ENCODE measurements around the gene DYNLT1. TPM values are rescaled to one million over a fixed set of nuclear protein-coding genes. Genes with fewer than 3 reads are reported as not detected.

The DYNLT1 gene
- total and polyA plus RNA-seq, 10 of the 15 experiments (the other 5 are each of a cell fraction or from before 2014, with no cell fraction given): 33.6 to 298 (median 89.2) TPM

DNA sequence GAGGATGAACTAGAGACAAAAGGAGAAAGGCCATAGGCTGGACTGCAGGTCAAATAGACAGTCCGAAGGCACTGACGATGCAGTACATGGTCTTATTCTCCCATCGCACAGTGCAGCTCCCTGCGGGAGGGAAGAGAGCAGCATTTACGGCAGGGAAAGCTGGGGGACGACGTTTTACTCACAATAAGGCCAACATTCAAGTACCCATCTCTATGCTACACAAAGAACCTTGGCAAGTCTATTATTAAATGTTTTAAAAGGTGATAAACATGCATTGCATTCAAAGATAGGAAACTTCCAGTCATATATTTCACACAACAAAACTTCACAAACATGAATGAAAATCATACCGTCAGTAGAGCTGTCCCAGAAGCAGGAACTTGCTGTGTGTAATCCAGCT is 7.8 kb downstream of the DYNLT1 start (continued):
- TF ChIP-seq ZNF687 (IDR thresholded peaks at IDR 0.05) (no peak), MTA2 (IDR thresholded peaks at IDR 0.05; ENCODE audit: low read depth) (no peak)

DNA sequence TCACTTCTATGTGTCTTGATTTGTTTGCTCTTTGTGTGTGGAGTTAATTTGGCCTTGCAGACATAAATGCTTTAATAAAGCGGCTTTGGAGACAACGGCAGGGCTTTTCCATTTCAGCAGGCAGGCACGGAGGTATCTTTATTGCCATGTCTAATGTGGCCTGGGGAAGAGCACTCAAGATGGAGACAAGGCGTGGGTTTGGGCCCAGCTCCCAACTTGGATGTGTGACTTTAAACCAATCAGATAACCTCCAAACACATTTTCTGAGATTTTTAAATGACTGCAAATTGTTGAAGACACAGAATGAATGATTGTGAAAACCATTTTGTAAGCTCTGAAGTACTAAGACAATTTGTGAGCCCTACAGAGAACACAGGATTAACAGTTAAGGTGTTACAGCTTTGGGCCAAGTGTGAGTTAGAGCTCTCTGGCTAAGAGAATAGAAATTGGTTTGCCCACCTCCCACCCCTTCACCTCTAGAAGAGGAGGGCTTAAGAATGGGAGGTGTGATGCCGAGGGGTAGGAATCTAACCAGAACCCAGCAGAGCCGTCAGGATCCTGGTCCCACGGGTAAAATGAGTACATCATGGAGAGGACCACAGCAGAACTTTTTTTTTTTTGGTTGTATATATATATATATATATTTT is 9.0 kb downstream of the DYNLT1 start:
- no peaks in the 10 kb centered on the region for H3K4me1 ChIP-seq (ENCODE audit: control insufficient read depth, insufficient read depth, low read length)
- H3K4me2 ChIP-seq (ENCODE audit: control insufficient read depth, insufficient read depth): no peak overlapping the region
- no peak for TF ChIP-seq MYB (IDR thresholded peaks at IDR 0.05; ENCODE audit: borderline replicate concordance, low read depth, low read length)
- no peak for TF ChIP-seq HDAC2 (IDR thresholded peaks at IDR 0.05)
- TF ChIP-seq HSF1 (IDR thresholded peaks at IDR 0.05; ENCODE audit: low read depth, low read length): no peak
- no peak for TF ChIP-seq ZBTB11 (CRISPR knock-in tag; IDR thresholded peaks at IDR 0.05)
- intact Hi-C loops (cut with micrococcal nuclease; ENCODE audit: unreplicated experiment) (no loop called here), in situ Hi-C loops (cut with MboI) (no loop called here)
- no peaks in the 10 kb centered on the region for H4K20me1 ChIP-seq (ENCODE audit: control insufficient read depth, insufficient read depth)
- CTCF ChIA-PET: no interaction called here
- 96% methylated on average over 7 of the region's 7 CpGs for WGBS (ENCODE audit: insufficient coverage, insufficient replicate concordance, low lambda C conversion rate, missing lambda C conversion rate)
- no peak for FAIRE-seq
- no peak overlapping the region for H2AFZ ChIP-seq (ENCODE audit: control insufficient read depth, low read depth, low read length)
- no TSS peak for BruUV-seq (replicated peaks)
- H3K4me3 ChIP-seq: no peak overlapping the region
- ATAC-seq: no peak
- SMC1A ChIA-PET (ENCODE audit: uncharacterized antibody, unreplicated experiment): interaction anchor here (1.4 kb wide), 1 partner anchor 56 kb away, joined by 6 read pairs; no protein-coding TSS in a partner anchor
- H3K9ac ChIP-seq (ENCODE audit: control insufficient read depth, insufficient read depth, low read length): no peak overlapping the region
- POLR2A ChIA-PET: interaction anchor here (0.7 kb wide), 1 partner anchor 482 kb away, joined by 3 read pairs; no protein-coding TSS in a partner anchor
- RAD21 ChIA-PET (ENCODE audit: unreplicated experiment): no interaction called here
- no peak overlapping the region for H3K27ac ChIP-seq (ENCODE audit: control insufficient read depth, insufficient read depth)
- H3K9me3 ChIP-seq (replicated peaks; ENCODE audit: control insufficient read depth, insufficient read depth, low read length): no peaks in the 10 kb centered on the region; the same call in 2 of the 3 replicates
- peaks cover 4 to 15% of the 10 kb centered on the region in 2 experiments; a peak in 3 of 4 replicates for H3K36me3 ChIP-seq (ENCODE audit: control insufficient read depth in 2 of 2, insufficient read depth in 2 of 2, low read length in 1 of 2)
- no peaks in the 10 kb centered on the region for H3K27me3 ChIP-seq (replicated peaks in 1 of 2; ENCODE audit: control insufficient read depth in 2 of 2, insufficient read depth in 2 of 2, low read length in 1 of 2)
- peaks cover 3% of the 10 kb centered on the region for H3K79me2 ChIP-seq (ENCODE audit: control insufficient read depth, insufficient read depth, low read length)
- DNase-seq (ENCODE audit: low read depth, low spot score): no peak

All from GM12878 (cell line).